CD4-positive, alpha-beta T cell treated with Interleukin-21 for 1 hour (primary cell): Measurements from ENCODE around the gene TMBIM1.

Experiments
- DNase-seq: peaks from one replicate; pipeline ENCODE4 v3.0.0-alpha.2; 2020

The TMBIM1 gene

GRCh38 chr2:218292048-218293014 is at the start of gene TMBIM1:
TMBIM1 (minus strand) TSS chr2:218292503; CDS start chr2:218282141, 10,362 bp downstream.
- DNase-seq = peak; percentile 86

- no peak for DNase-seq
These were observed 49.1 kb upstream of the TMBIM1 start for GRCh38 chr2:218341381-218341780.

- DNase-seq = no peak
These were observed 48.4 kb upstream of the TMBIM1 start for GRCh38 chr2:218340656-218341055.

GRCh38 chr2:218334531-218334930 is 42.2 kb upstream of the TMBIM1 start:
- no peak for DNase-seq

- DNase-seq = no peak
These were observed 40.8 kb upstream of the TMBIM1 start for GRCh38 chr2:218332920-218333645.

- no peak for DNase-seq
These were observed 40.0 kb upstream of the TMBIM1 start for GRCh38 chr2:218332288-218332687.

- no peak for DNase-seq
These were observed 39.4 kb upstream of the TMBIM1 start for GRCh38 chr2:218331745-218332144.

- no peak for DNase-seq
These were observed 37.7 kb upstream of the TMBIM1 start for GRCh38 chr2:218329826-218330593.

- DNase-seq = no peak
These were observed 36.9 kb upstream of the TMBIM1 start for GRCh38 chr2:218329027-218329825.

- DNase-seq = no peak
These were observed 36.0 kb upstream of the TMBIM1 start for GRCh38 chr2:218328294-218328693.

- DNase-seq = no peak
These were observed 35.3 kb upstream of the TMBIM1 start for GRCh38 chr2:218327451-218328210.

- DNase-seq = no peak
These were observed 34.0 kb upstream of the TMBIM1 start for GRCh38 chr2:218326315-218326714.

GRCh38 chr2:218325566-218326160 is 33.4 kb upstream of the TMBIM1 start:
- DNase-seq = no peak

GRCh38 chr2:218323526-218324472 is 31.5 kb upstream of the TMBIM1 start:
- no peak for DNase-seq

- DNase-seq = peak; percentile 61
These were observed 30.6 kb upstream of the TMBIM1 start for GRCh38 chr2:218322768-218323525.

- DNase-seq = no peak
These were observed 28.5 kb upstream of the TMBIM1 start for GRCh38 chr2:218320704-218321336.

GRCh38 chr2:218319813-218320365 is 27.6 kb upstream of the TMBIM1 start:
- DNase-seq = no peak

GRCh38 chr2:218318241-218318640 is 25.9 kb upstream of the TMBIM1 start:
- DNase-seq = no peak
